Thoracic aorta (tissue), 2 donors: Measurements from ENCODE around the gene POLR1C. TPM values are rescaled to one million over a fixed set of nuclear protein-coding genes. Genes with fewer than 3 reads are reported as not detected.

ENCODE experiments used
- ATAC-seq: fragments of 150-250 bp; one replicate; pipeline ENCODE4 v1.8.0; 2017; ENCODE audit warnings: low read depth; ENCODE audit not compliant: insufficient number of reproducible peaks, low FRiP score
- DNase-seq: peaks from one replicate; pipeline ENCODE4 v3.0.0-alpha.2; 2020; ENCODE audit warnings: low spot score
- H3K27ac ChIP-seq, 2 donors: fragments of 200-600 bp; sonication (generic); 1 replicate in 1 of 2; 2 replicates in 1 of 2; pipeline ENCODE4 v1.5.1; 2016; ENCODE audit warnings: mild to moderate bottlenecking in 2 of 2, moderate library complexity in 2 of 2
- H3K27me3 ChIP-seq: fragments of 200-600 bp; sonication (generic); replicated peaks from 2 replicates; pipeline ENCODE4 v1.6.0; 2016; ENCODE audit warnings: mild to moderate bottlenecking; ENCODE audit not compliant: insufficient read depth
- H3K36me3 ChIP-seq: fragments of 200-600 bp; sonication (generic); one replicate; pipeline ENCODE4 v1.5.1; 2016
- H3K4me1 ChIP-seq, 2 donors: fragments of 200-600 bp; sonication (generic); 1 replicate in 1 of 2; 2 replicates in 1 of 2; pipeline versions ENCODE4 v1.5.1 to v1.6.0; 2016; ENCODE audit warnings: low read depth in 2 of 2, mild to moderate bottlenecking in 1 of 2; ENCODE audit not compliant: control insufficient read depth in 1 of 2
- H3K4me3 ChIP-seq: fragments of 200-600 bp; sonication (generic); 2 replicates; pipeline ENCODE4 v1.5.1; 2016; ENCODE audit warnings: mild to moderate bottlenecking
- H3K9me3 ChIP-seq: fragments of 200-600 bp; sonication (generic); 2 replicates; pipeline ENCODE4 v1.5.1; 2016
- CTCF ChIP-seq: fragments of 200-600 bp; sonication (generic); IDR thresholded peaks from one replicate; pipeline ENCODE4 v1.5.1; 2019; ENCODE audit warnings: antibody characterized with exemption
- total RNA-seq, 2 donors: library from RNA; depleted of rRNA; stranded (reverse); fragments of >200 nt; gene quantifications; one replicate each; pipeline versions ENCODE4 v1.1.0 to v1.2.3, GENCODE V29; 2016

The POLR1C gene
- total RNA-seq, 2 donors from 2014 or later = 9.9 to 29.2 TPM

- no peak for TF ChIP-seq CTCF
- Histone ChIP-seq H3K27me3 (no peaks in the 10 kb centered on the region), H3K9me3 (no peaks in the 10 kb centered on the region), H3K4me3 (no peak overlapping the region), H3K27ac (no peak overlapping the region), H3K4me1 (peaks cover 30 to 33% of the 10 kb centered on the region in 2 donors), H3K36me3 (no peaks in the 10 kb centered on the region)
- no peak for ATAC-seq
- DNase-seq = no peak
These were observed 23.1 kb upstream of the POLR1C start for GRCh38 chr6:43493833-43494232.

- ATAC-seq (no peak), DNase-seq (no peak)
- peaks cover under 1% of the 10 kb centered on the region for H3K36me3 ChIP-seq
- H3K4me3 ChIP-seq = no peak overlapping the region
- no peak for TF ChIP-seq CTCF
- no peaks in the 10 kb centered on the region for H3K9me3 ChIP-seq
- peaks cover 30 to 38% of the 10 kb centered on the region in 2 donors for H3K4me1 ChIP-seq
- no peaks in the 10 kb centered on the region for H3K27me3 ChIP-seq
- H3K27ac ChIP-seq = no peak overlapping the region
These were observed 22.6 kb upstream of the POLR1C start for GRCh38 chr6:43494321-43494720.

GRCh38 chr6:43494766-43495165, 22.1 kb upstream of the POLR1C start:
- H3K27ac ChIP-seq = no peak overlapping the region
- ATAC-seq = no peak

GRCh38 chr6:43495409-43495941, 21.4 kb upstream of the POLR1C start:
- Histone ChIP-seq H3K4me3 (no peak overlapping the region), H3K9me3 (no peaks in the 10 kb centered on the region), H3K4me1 (peaks cover 30 to 46% of the 10 kb centered on the region in 2 donors), H3K36me3 (peaks cover 12% of the 10 kb centered on the region), H3K27me3 (no peaks in the 10 kb centered on the region), H3K27ac (peak overlapping the region in 1 of 2 donors; percentile 28)
- ATAC-seq (no peak), DNase-seq (no peak)
- no peak for TF ChIP-seq CTCF

More at GRCh38 chr6:43494766-43495165, 22.1 kb upstream of the POLR1C start:
- no peak for TF ChIP-seq CTCF
- Histone ChIP-seq H3K4me3 (no peak overlapping the region), H3K27me3 (no peaks in the 10 kb centered on the region), H3K9me3 (no peaks in the 10 kb centered on the region), H3K36me3 (peaks cover 5% of the 10 kb centered on the region), H3K4me1 (peaks cover 30 to 42% of the 10 kb centered on the region in 2 donors)
- DNase-seq = no peak

GRCh38 chr6:43496370-43497128, 20.3 kb upstream of the POLR1C start:
- no peak for ATAC-seq
- peak; percentile 60 for TF ChIP-seq CTCF
- peak overlapping the region; percentile 21 for H3K4me3 ChIP-seq

More at GRCh38 chr6:43496370-43497128, 20.3 kb upstream of the POLR1C start:
- H3K9me3 ChIP-seq = no peaks in the 10 kb centered on the region
- no peaks in the 10 kb centered on the region for H3K27me3 ChIP-seq
- DNase-seq = no peak
- H3K27ac ChIP-seq = peak overlapping the region; percentile 28 to 40
- H3K36me3 ChIP-seq = peaks cover 22% of the 10 kb centered on the region
- peaks cover 30 to 46% of the 10 kb centered on the region in 2 donors for H3K4me1 ChIP-seq
